ENCODE data around the gene SH2D6. TPM values are rescaled to one million over a fixed set of nuclear protein-coding genes. Genes with fewer than 3 reads are reported as not detected.

The SH2D6 gene
- total and polyA plus RNA-seq, 9 of the 15 experiments (the other 6 are each of a cell fraction or from before 2014, with no cell fraction given), result 0.07 to 0.76 (median 0.33) TPM; not detected in 2

GRCh38 chr2:85420536-85421259, 2.2 kb downstream of the SH2D6 start:
- H3K79me2 ChIP-seq (ENCODE audit: control insufficient read depth, insufficient read depth, low read length), result peaks cover 18% of the 10 kb centered on the region; the same call in 2 of the 3 replicates
- WGBS (ENCODE audit: insufficient coverage, low coverage, missing lambda C conversion rate), result 9% methylated on average over 22 of the region's 22 CpGs
- H3K9me1 ChIP-seq (ENCODE audit: control insufficient read depth, insufficient read depth, low read length), result no peaks in the 10 kb centered on the region
- FAIRE-seq (peak; percentile 70), DNase-seq (ENCODE audit: extremely low read depth in 1 of 4, low spot score in 3 of 4) (peak; percentile 88 to 94 (median 90)), ATAC-seq (peak; percentile 76)
- peak overlapping the region; percentile 79 for H3K27ac ChIP-seq (ENCODE audit: extremely low read depth, low read depth, low read length)
- H3K4me2 ChIP-seq (ENCODE audit: insufficient read depth, low read length), result peak overlapping the region; percentile 85
- peak overlapping the region; percentile 76 to 89; a peak in 3 of 4 replicates for H3K9ac ChIP-seq (ENCODE audit: insufficient read depth in 1 of 2, low read depth in 2 of 2, low read length in 2 of 2)
- ChIA-PET POLR2A (interaction anchor here (0.9 to 63.9 kb wide), 9 partner anchors 8 to 175 kb away, joined by 3 to 1576 read pairs (median 4); partner anchors contain the start of genes ELMOD3, GGCX, MAT2A and RETSAT), CTCF (ENCODE audit: low intra/inter-chr PET ratio) (interaction anchor here (0.7 to 3.2 kb wide), 4 partner anchors 118 to 141 kb away, joined by 5 to 63 read pairs (median 6); partner anchors contain the start of genes GGCX and MAT2A)
- in situ Hi-C loops (cut with MboI) (no loop called here), intact Hi-C loops (cut with micrococcal nuclease) (loop anchor here (1.0 to 5.0 kb wide), 7 partner anchors 29 to 298 kb away; partner anchors contain the start of gene TMEM150A)
- H3K27me3 ChIP-seq (ENCODE audit: control insufficient read depth in 2 of 2, insufficient read depth in 2 of 2, low read length in 2 of 2), result no peaks in the 10 kb centered on the region
- H4K20me1 ChIP-seq (replicated peaks; ENCODE audit: control insufficient read depth, insufficient read depth, low read length), result no peaks in the 10 kb centered on the region
- H3K4me3 ChIP-seq, result no peak overlapping the region; the same call in 1 of the 2 replicates
- no TSS peak for BruUV-seq (replicated peaks)
- no peaks in the 10 kb centered on the region for H3K36me3 ChIP-seq (ENCODE audit: control insufficient read depth, insufficient read depth, low read length)
- peaks cover 50 to 59% of the 10 kb centered on the region in 2 experiments for H3K4me1 ChIP-seq (replicated peaks in 1 of 2; ENCODE audit: control insufficient read depth in 2 of 2, insufficient read depth in 2 of 2, low read length in 2 of 2)
- no peaks in the 10 kb centered on the region for H3K9me3 ChIP-seq (replicated peaks; ENCODE audit: control insufficient read depth, insufficient read depth, low read depth, low read length)
- peak overlapping the region; percentile 99 for H2AFZ ChIP-seq (ENCODE audit: low read depth, low read length)
- TF ChIP-seq HNRNPL (IDR thresholded peaks at IDR 0.05; ENCODE audit: low read depth, low read length), result no peak
- peak; percentile 15 for TF ChIP-seq ZFP36 (IDR thresholded peaks at IDR 0.05; ENCODE audit: low read depth, low read length, partially characterized antibody)
- TF ChIP-seq ATF1 (CRISPR knock-in tag; IDR thresholded peaks at IDR 0.05), result no peak
- peak; percentile 57 for TF ChIP-seq ATF1 (tag; IDR thresholded peaks at IDR 0.05)
- no peak for TF ChIP-seq FOXA1 (IDR thresholded peaks at IDR 0.05; ENCODE audit: borderline replicate concordance)
- TF ChIP-seq CBFA2T3 (IDR thresholded peaks at IDR 0.05), result no peak; the same call in 1 of the 2 replicates
- peak; percentile 27; the same call in 1 of the 2 replicates for TF ChIP-seq ZNF511 (CRISPR knock-in tag; IDR thresholded peaks at IDR 0.05)
- TF ChIP-seq E2F5 (CRISPR knock-in tag; IDR thresholded peaks at IDR 0.05), result no peak
- TF ChIP-seq DACH1 (IDR thresholded peaks at IDR 0.05; ENCODE audit: partially characterized antibody), result peak; percentile 34
- TF ChIP-seq E2F6 (IDR thresholded peaks at IDR 0.05; ENCODE audit: borderline replicate concordance in 1 of 2, extremely low read depth in 1 of 2, insufficient read depth in 1 of 2, insufficient read length in 1 of 2, low read depth in 1 of 2, low read length in 1 of 2, poor library complexity in 1 of 2, severe bottlenecking in 1 of 2), result no peak
- no peak for TF ChIP-seq KDM2B (CRISPR knock-in tag; IDR thresholded peaks at IDR 0.05)
- TF ChIP-seq RHOXF2B (CRISPR knock-in tag; conservative IDR thresholded peaks at IDR 0.05), result no peak
- no peak for TF ChIP-seq DNMT1 (IDR thresholded peaks at IDR 0.05)
- no peak for TF ChIP-seq TRIM25 (IDR thresholded peaks at IDR 0.05; ENCODE audit: borderline replicate concordance)
- TF ChIP-seq ETV5 (CRISPR knock-in tag; IDR thresholded peaks at IDR 0.05; ENCODE audit: low read depth), result no peak; the same call in 1 of the 2 replicates
- TF ChIP-seq POLR2A (conservative IDR thresholded peaks at IDR 0.05), result peak; percentile 25; the same call in 1 of the 2 replicates
- TF ChIP-seq STAG1 (CRISPR knock-in tag; IDR thresholded peaks at IDR 0.05; ENCODE audit: borderline replicate concordance), result peak; percentile 87
- no peak for TF ChIP-seq YBX1 (IDR thresholded peaks at IDR 0.05)
- TF ChIP-seq ZNF707 (CRISPR knock-in tag; conservative IDR thresholded peaks at IDR 0.05), result peak; percentile 42; the same call in 1 of the 2 replicates

Data from K562 (cell line).